A673 (cell line): ENCODE data around the gene FAM184B. TPM values are rescaled to one million over a fixed set of nuclear protein-coding genes. Genes with fewer than 3 reads are reported as not detected.

Source experiments
- BruUV-seq: library from RNA; stranded (reverse); fragments of 400-500 nt; replicated peaks from 2 replicates; lab custom pipeline; 2021; lab: Mats Ljungman, UMichigan
- CTCF ChIA-PET: fragments of 300-600 bp; sonication (Branson Sonifier 250); formaldehyde crosslinking; loops from one replicate; lab custom pipeline; 2022; ENCODE audit warnings: antibody characterized with exemption; lab: Charles Lee
- POLR2A ChIA-PET: fragments of 300-600 bp; sonication (Branson Sonifier 250); formaldehyde crosslinking; loops from one replicate; lab custom pipeline; 2022; ENCODE audit warnings: antibody characterized with exemption; ENCODE audit not compliant: low non-redundant PET; lab: Charles Lee
- DNase-seq: peaks from one replicate; pipeline ENCODE4 v3.0.0-alpha.2; 2015; ENCODE audit warnings: low spot score
- H3K27ac ChIP-seq: fragments of 200-600 bp; sonication (generic); 2 replicates; pipeline ENCODE4 v1.5.1; 2016; ENCODE audit warnings: mixed run types, low read depth, mild to moderate bottlenecking, mixed read lengths, antibody characterized with exemption, low read length; ENCODE audit not compliant: poor library complexity, severe bottlenecking
- H3K27me3 ChIP-seq: fragments of 200-600 bp; sonication (generic); replicated peaks from 2 replicates; pipeline ENCODE4 v1.6.1; 2017; ENCODE audit warnings: mixed run types, low read depth, mild to moderate bottlenecking, mixed read lengths, antibody characterized with exemption, low read length; ENCODE audit not compliant: insufficient read depth, poor library complexity
- H3K36me3 ChIP-seq: fragments of 200-600 bp; sonication (generic); 2 replicates; pipeline ENCODE4 v1.6.1; 2016; ENCODE audit warnings: mixed run types, mild to moderate bottlenecking, mixed read lengths, antibody characterized with exemption, low read length; ENCODE audit not compliant: insufficient read depth, poor library complexity, severe bottlenecking
- H3K4me1 ChIP-seq: fragments of 200-600 bp; sonication (generic); 2 replicates; pipeline ENCODE4 v1.6.1; 2017; ENCODE audit warnings: mixed run types, mild to moderate bottlenecking, mixed read lengths, antibody characterized with exemption, low read length; ENCODE audit not compliant: insufficient read depth, poor library complexity, severe bottlenecking
- H3K4me3 ChIP-seq: fragments of 200-600 bp; sonication (generic); 2 replicates; pipeline ENCODE4 v1.5.1; 2016; ENCODE audit warnings: low read depth, mixed run types, mild to moderate bottlenecking, mixed read lengths, low read length; ENCODE audit not compliant: poor library complexity, severe bottlenecking
- H3K9me3 ChIP-seq: fragments of 200-600 bp; sonication (generic); 2 replicates; pipeline ENCODE4 v1.6.1; 2016; ENCODE audit warnings: mixed run types, low read depth, mild to moderate bottlenecking, mixed read lengths, antibody characterized with exemption, low read length; ENCODE audit not compliant: poor library complexity, severe bottlenecking
- EZH2 ChIP-seq: fragments of 200-600 bp; sonication (generic); IDR thresholded peaks from 2 replicates; pipeline ENCODE4 v1.6.1; 2017; ENCODE audit warnings: borderline replicate concordance, low read depth, mild to moderate bottlenecking, mixed read lengths, antibody characterized with exemption, low read length; ENCODE audit not compliant: poor library complexity, severe bottlenecking
- intact Hi-C: fragments of 100-400 bp; cut with micrococcal nuclease; formaldehyde crosslinking; loops from one replicate; pipeline ENCODE4 v1.10.0; 2022; ENCODE audit not compliant: unreplicated experiment
- total RNA-seq: library from RNA; stranded (reverse); gene quantifications from 2 replicates; pipeline ENCODE4 v1.2.3, GENCODE V29; 2021
- TF ChIP-seq, protein P1 (sequence below): fragments of 300-800, 200-600 bp; sonication (generic); conservative IDR thresholded peaks from 2 replicates; pipeline ENCODE4 v1.5.1; 2017; ENCODE audit warnings: low read depth, mild to moderate bottlenecking, antibody characterized with exemption, low read length, moderate library complexity, mixed read lengths

Gene FAM184B
- total RNA-seq, 1 experiment from 2014 or later: 0.26 TPM

DNA sequence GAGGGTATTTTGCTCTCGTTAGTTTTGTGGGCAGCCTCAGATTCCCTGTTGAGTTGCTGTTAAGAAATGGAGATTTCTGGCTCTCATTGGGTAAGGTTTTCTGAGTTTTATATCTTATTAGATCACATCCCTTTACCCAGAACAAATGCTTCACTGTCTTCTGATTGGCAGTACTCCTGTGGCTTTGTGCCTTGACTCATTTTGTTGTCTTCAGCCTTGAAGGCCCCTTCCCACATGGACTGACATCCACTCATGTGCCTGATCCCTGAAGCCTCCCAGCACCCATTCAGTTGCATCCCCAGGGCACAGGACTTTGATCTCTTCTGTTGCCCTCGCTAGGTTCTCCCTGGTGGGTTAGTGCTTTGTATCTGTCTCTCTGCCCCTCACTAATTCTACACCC lies 156.6 kb downstream of the FAM184B start:
- intact Hi-C loops: no loop called here
- no peaks in the 10 kb centered on the region for H3K4me1 ChIP-seq
- no TSS peak for BruUV-seq
- DNase-seq: no peak
- H3K4me3 ChIP-seq: no peak overlapping the region
- ChIA-PET CTCF (no interaction called here), POLR2A (no interaction called here)
- TF ChIP-seq, protein P1, sequence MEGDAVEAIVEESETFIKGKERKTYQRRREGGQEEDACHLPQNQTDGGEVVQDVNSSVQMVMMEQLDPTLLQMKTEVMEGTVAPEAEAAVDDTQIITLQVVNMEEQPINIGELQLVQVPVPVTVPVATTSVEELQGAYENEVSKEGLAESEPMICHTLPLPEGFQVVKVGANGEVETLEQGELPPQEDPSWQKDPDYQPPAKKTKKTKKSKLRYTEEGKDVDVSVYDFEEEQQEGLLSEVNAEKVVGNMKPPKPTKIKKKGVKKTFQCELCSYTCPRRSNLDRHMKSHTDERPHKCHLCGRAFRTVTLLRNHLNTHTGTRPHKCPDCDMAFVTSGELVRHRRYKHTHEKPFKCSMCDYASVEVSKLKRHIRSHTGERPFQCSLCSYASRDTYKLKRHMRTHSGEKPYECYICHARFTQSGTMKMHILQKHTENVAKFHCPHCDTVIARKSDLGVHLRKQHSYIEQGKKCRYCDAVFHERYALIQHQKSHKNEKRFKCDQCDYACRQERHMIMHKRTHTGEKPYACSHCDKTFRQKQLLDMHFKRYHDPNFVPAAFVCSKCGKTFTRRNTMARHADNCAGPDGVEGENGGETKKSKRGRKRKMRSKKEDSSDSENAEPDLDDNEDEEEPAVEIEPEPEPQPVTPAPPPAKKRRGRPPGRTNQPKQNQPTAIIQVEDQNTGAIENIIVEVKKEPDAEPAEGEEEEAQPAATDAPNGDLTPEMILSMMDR: no peak
- TF ChIP-seq EZH2: no peak
- H3K27ac ChIP-seq: no peak overlapping the region
- H3K27me3 ChIP-seq: no peaks in the 10 kb centered on the region
- H3K9me3 ChIP-seq: no peaks in the 10 kb centered on the region
- peaks cover 94% of the 10 kb centered on the region for H3K36me3 ChIP-seq

DNA sequence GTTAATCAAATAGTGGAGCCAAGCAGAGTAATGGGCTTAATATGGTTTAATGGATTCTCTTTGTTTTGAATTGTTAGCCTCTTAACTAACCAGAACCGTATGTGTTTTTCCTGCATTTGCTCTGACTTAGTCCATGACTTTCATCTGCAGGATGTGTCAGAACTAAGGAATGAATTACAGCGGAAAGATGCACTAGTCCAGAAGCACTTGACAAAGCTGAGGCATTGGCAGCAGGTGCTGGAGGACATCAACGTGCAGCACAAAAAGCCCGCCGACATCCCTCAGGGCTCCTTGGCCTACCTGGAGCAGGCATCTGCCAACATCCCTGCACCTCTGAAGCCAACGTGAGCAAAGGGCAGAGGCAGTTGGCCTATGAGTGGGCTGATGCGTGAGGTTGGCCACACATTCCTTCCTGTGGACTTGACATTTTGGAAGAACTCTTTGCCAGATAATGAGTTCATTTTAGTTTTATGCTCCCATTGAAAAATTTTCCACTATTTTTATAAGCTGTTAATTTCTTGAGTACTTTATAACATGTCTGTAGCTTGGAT lies 157.9 kb downstream of the FAM184B start:
- Histone ChIP-seq H3K4me1 (no peaks in the 10 kb centered on the region), H3K36me3 (peaks cover 91% of the 10 kb centered on the region), H3K27me3 (no peaks in the 10 kb centered on the region), H3K27ac (no peak overlapping the region), H3K4me3 (no peak overlapping the region), H3K9me3 (no peaks in the 10 kb centered on the region)
- TF ChIP-seq, protein P1: no peak
- TF ChIP-seq EZH2: no peak
- ChIA-PET POLR2A (no interaction called here), CTCF (no interaction called here)
- no TSS peak for BruUV-seq
- intact Hi-C loops: no loop called here
- no peak for DNase-seq

DNA sequence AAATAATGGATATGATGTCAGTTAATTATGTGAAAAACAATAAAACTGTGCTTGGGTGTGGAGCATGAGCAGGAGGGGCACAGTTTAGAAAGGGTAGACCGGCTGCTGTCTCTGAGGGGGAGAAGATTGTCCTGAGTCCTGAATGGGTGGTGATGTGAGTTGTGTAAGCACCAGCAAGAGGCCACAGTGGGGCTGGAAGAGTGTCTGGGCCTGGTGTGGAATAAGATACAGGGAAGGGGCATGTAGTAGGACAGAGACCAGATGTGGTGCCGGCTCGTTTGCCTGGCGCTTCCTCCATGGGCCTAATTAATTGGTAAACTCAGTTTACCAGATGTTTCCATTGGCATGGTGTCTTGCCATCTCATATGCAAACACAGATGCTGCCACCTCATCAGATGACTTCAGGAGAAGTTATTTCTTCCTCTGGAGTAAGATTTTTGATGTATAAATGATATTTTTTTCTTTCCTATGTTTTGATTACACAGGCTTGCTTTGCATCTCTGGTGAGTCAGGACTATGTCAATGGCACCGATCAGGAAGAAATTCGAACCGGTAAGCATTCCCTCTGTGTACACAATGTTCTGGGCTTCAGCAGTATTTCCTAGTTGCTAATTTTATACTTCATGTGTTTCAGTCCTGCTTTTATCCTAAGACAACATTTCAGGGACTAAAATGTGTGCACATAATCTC lies 161.9 kb downstream of the FAM184B start:
- H3K27ac ChIP-seq: no peak overlapping the region
- CTCF ChIA-PET: no interaction called here
- peaks cover 60% of the 10 kb centered on the region for H3K36me3 ChIP-seq
- TF ChIP-seq, protein P1: no peak
- no peak for TF ChIP-seq EZH2
- no peak overlapping the region for H3K4me3 ChIP-seq
- H3K4me1 ChIP-seq: peaks cover 10% of the 10 kb centered on the region
- DNase-seq: no peak
- no TSS peak for BruUV-seq
- no peaks in the 10 kb centered on the region for H3K27me3 ChIP-seq
- intact Hi-C loops: loop anchor here (10.0 kb wide), 1 partner anchor 185 kb away; no protein-coding TSS in a partner anchor
- POLR2A ChIA-PET: no interaction called here
- no peaks in the 10 kb centered on the region for H3K9me3 ChIP-seq
